Breast epithelium (tissue), 4 donors: ENCODE measurements around the gene KDM1B. TPM values are rescaled to one million over a fixed set of nuclear protein-coding genes. Genes with fewer than 3 reads are reported as not detected.
A peak's percentile ranks its signal among the peaks of the same experiment; 100 is the strongest.
"Not testable (repeated sequence)": the region's sequence is repeated elsewhere in the genome, so short reads cannot be mapped to it uniquely, and the experiment has no call there.

Experiments used
- DNase-seq, 2 donors: peaks; one replicate each; pipeline ENCODE4 v3.0.0-alpha.2; 2019; ENCODE audit warnings: low spot score in 2 of 2
- H3K27ac ChIP-seq, 2 donors: fragments of 200-600 bp; sonication (generic) in 1 of 2; one replicate each; pipeline ENCODE4 v1.5.1; 2016 to 2019; ENCODE audit warnings: mild to moderate bottlenecking in 1 of 2
- H3K27me3 ChIP-seq, 2 donors: fragments of 200-600 bp; sonication (generic) in 1 of 2; one replicate each; pipeline versions ENCODE4 v1.5.1 to v1.6.0; 2017 to 2019; ENCODE audit warnings: control low read depth in 1 of 2, mild to moderate bottlenecking in 1 of 2
- H3K36me3 ChIP-seq: fragments of 200-600 bp; one replicate; pipeline ENCODE4 v1.5.1; 2019
- H3K4me1 ChIP-seq, 2 donors: fragments of 200-600 bp; sonication (generic); one replicate each; pipeline ENCODE4 v1.5.1; 2016 to 2019; ENCODE audit warnings: control low read depth in 1 of 2
- H3K4me3 ChIP-seq, 3 donors: fragments of 200-600 bp; sonication (generic); 1 replicate in 2 of 3; 2 replicates in 1 of 3; pipeline ENCODE4 v1.5.1; 2016 to 2019; ENCODE audit warnings: mild to moderate bottlenecking in 3 of 3, moderate library complexity in 2 of 3
- H3K9me3 ChIP-seq, 2 donors: fragments of 200-600 bp; sonication (generic) in 1 of 2; one replicate each; pipeline ENCODE4 v1.5.1; 2016 to 2019; ENCODE audit warnings: control low read depth in 1 of 2
- CTCF ChIP-seq, 3 donors: fragments of 450-650 bp; IDR thresholded peaks; one replicate each; pipeline ENCODE4 v1.5.1; 2016 to 2017; ENCODE audit warnings: antibody characterized with exemption in 3 of 3, mild to moderate bottlenecking in 3 of 3, moderate library complexity in 3 of 3
- POLR2A ChIP-seq: fragments of 450-650 bp; IDR thresholded peaks from one replicate; pipeline ENCODE4 v1.6.1; 2016; ENCODE audit warnings: antibody characterized with exemption, mild to moderate bottlenecking, moderate library complexity
- POLR2AphosphoS5 ChIP-seq, 3 donors: sonication (generic); formaldehyde crosslinking; IDR thresholded peaks; one replicate each; pipeline ENCODE4 v1.6.1; 2017; ENCODE audit warnings: antibody characterized with exemption in 3 of 3
- intact Hi-C: fragments of 100-400 bp; cut with DNase I; formaldehyde crosslinking; loops from one replicate; pipeline ENCODE4 v1.15.1; 2023; ENCODE audit warnings: low total_unique reads
- total RNA-seq, 3 donors: library from RNA; depleted of rRNA; stranded (reverse); fragments of >200 nt; gene quantifications; one replicate each; pipeline ENCODE4 v1.1.0, GENCODE V29; 2016

Gene KDM1B
- total RNA-seq, 3 donors from 2014 or later = 14.4 to 18.6 (median 16.2) TPM

- DNase-seq = no peak
- no peak overlapping the region for H3K4me3 ChIP-seq
- H3K9me3 ChIP-seq = no peaks in the 10 kb centered on the region
- H3K27ac ChIP-seq = no peak overlapping the region
- H3K27me3 ChIP-seq = no peaks in the 10 kb centered on the region
- H3K4me1 ChIP-seq = peaks cover 0 to 2% of the 10 kb centered on the region in 2 donors
- intact Hi-C loops = no loop called here
- no peaks in the 10 kb centered on the region for H3K36me3 ChIP-seq
- TF ChIP-seq POLR2A = no peak
- TF ChIP-seq POLR2AphosphoS5 (IDR thresholded peaks at IDR 0.05) = no peak
- TF ChIP-seq CTCF (IDR thresholded peaks at IDR 0.05) = no peak
These were observed 6.8 kb upstream of the KDM1B start for GRCh38 chr6:18148304-18149025.

GRCh38 chr6:18151391-18151790 lies 3.8 kb upstream of the KDM1B start:
- H3K27me3 ChIP-seq, H3K4me1 ChIP-seq, DNase-seq: not testable (repeated sequence)

GRCh38 chr6:18151801-18152200 lies 3.4 kb upstream of the KDM1B start:
- no peaks in the 10 kb centered on the region for H3K27me3 ChIP-seq
- H3K27ac ChIP-seq = no peak overlapping the region
- H3K36me3 ChIP-seq = no peaks in the 10 kb centered on the region
- peaks cover 0 to 9% of the 10 kb centered on the region in 2 donors for H3K4me1 ChIP-seq
- DNase-seq = no peak
- TF ChIP-seq POLR2AphosphoS5 (IDR thresholded peaks at IDR 0.05) = no peak
- TF ChIP-seq POLR2A = no peak
- no peak for TF ChIP-seq CTCF (IDR thresholded peaks at IDR 0.05)
- H3K4me3 ChIP-seq = no peak overlapping the region
- H3K9me3 ChIP-seq = no peaks in the 10 kb centered on the region
- intact Hi-C loops = no loop called here

More at GRCh38 chr6:18151391-18151790, 3.8 kb upstream of the KDM1B start:
- H3K9me3 ChIP-seq, H3K4me3 ChIP-seq, H3K36me3 ChIP-seq, intact Hi-C loops, H3K27ac ChIP-seq: not testable (repeated sequence)

- Histone ChIP-seq H3K36me3 (no peaks in the 10 kb centered on the region), H3K27me3 (no peaks in the 10 kb centered on the region), H3K9me3 (no peaks in the 10 kb centered on the region), H3K27ac (no peak overlapping the region), H3K4me1 (peaks cover 0 to 9% of the 10 kb centered on the region in 2 donors), H3K4me3 (no peak overlapping the region)
- no peak for TF ChIP-seq CTCF (IDR thresholded peaks at IDR 0.05)
- TF ChIP-seq POLR2A = no peak
- no peak for TF ChIP-seq POLR2AphosphoS5 (IDR thresholded peaks at IDR 0.05)
- no peak for DNase-seq
- intact Hi-C loops = no loop called here
These were observed 1.9 kb upstream of the KDM1B start for GRCh38 chr6:18153311-18153703.

- Histone ChIP-seq H3K27ac (peak within 1 kb of the TSS; percentile 92), H3K27me3 (no peaks in the 10 kb centered on the region), H3K4me3 (peak within 1 kb of the TSS; percentile 75 to 98 (median 98)), H3K36me3 (no peaks in the 10 kb centered on the region), H3K9me3 (no peaks in the 10 kb centered on the region), H3K4me1 (peaks cover 0 to 9% of the 10 kb centered on the region in 2 donors)
- DNase-seq = no peak
- TF ChIP-seq POLR2A (no peak), POLR2AphosphoS5 (IDR thresholded peaks at IDR 0.05) (peak in 2 of 3 donors; percentile 64 to 75)
- intact Hi-C loops = no loop called here
These were observed 594 bp upstream of the KDM1B start, which contains the start of gene TPMT for GRCh38 chr6:18154507-18155149. TPMT (minus strand) TSS chr6:18155077; CDS start chr6:18149127, 5,950 bp downstream.

- DNase-seq = peak; percentile 67 to 72
- H3K27me3 ChIP-seq = no peaks in the 10 kb centered on the region
- intact Hi-C loops = no loop called here
- no peaks in the 10 kb centered on the region for H3K36me3 ChIP-seq
- H3K9me3 ChIP-seq = no peaks in the 10 kb centered on the region
- TF ChIP-seq CTCF (IDR thresholded peaks at IDR 0.05) (peak in 1 of 3 donors; percentile 30), POLR2AphosphoS5 (IDR thresholded peaks at IDR 0.05) (no peak), POLR2A (no peak)
- H3K4me3 ChIP-seq = peak overlapping the region; percentile 75 to 98 (median 98)
- H3K4me1 ChIP-seq = peaks cover 0 to 9% of the 10 kb centered on the region in 2 donors
- peak overlapping the region; percentile 92 for H3K27ac ChIP-seq
These were observed 721 bp downstream of the KDM1B start for GRCh38 chr6:18155864-18156421.
